ENCODE measurements around the gene BTBD18. TPM values are rescaled to one million over a fixed set of nuclear protein-coding genes. Genes with fewer than 3 reads are reported as not detected.
A peak's percentile ranks its signal among the peaks of the same experiment; 100 is the strongest.

Gene BTBD18
- total RNA-seq, 2 experiments from 2014 or later = not detected

GRCh38 chr11:57771365-57771764 is 19.7 kb upstream of the BTBD18 start:
- H3K4me3 Mint-ChIP-seq = no peak overlapping the region
- peaks cover 6% of the 10 kb centered on the region for H3K4me1 Mint-ChIP-seq
- DNase-seq = no peak
- ChIA-PET POLR2A (interaction anchor here (0.6 kb wide), 1 partner anchor 9 kb away, joined by 4 read pairs; no protein-coding TSS in a partner anchor), CTCF (interaction anchor here (0.6 kb wide), 1 partner anchor 175 kb away, joined by 4 read pairs; no protein-coding TSS in a partner anchor)
- H3K9me3 Mint-ChIP-seq = no peaks in the 10 kb centered on the region
- H3K36me3 Mint-ChIP-seq (ENCODE audit: low read depth) = no peaks in the 10 kb centered on the region
- no peaks in the 10 kb centered on the region for H3K27me3 Mint-ChIP-seq
- H3K27ac Mint-ChIP-seq = no peak overlapping the region

- Mint-ChIP-seq H3K27ac (no peak overlapping the region), H3K4me1 (peaks cover 5% of the 10 kb centered on the region), H3K4me3 (no peak overlapping the region), H3K27me3 (no peaks in the 10 kb centered on the region), H3K9me3 (no peaks in the 10 kb centered on the region), H3K36me3 (ENCODE audit: low read depth) (no peaks in the 10 kb centered on the region)
- POLR2A ChIA-PET = no interaction called here
- CTCF ChIA-PET = no interaction called here
- DNase-seq = no peak
These were observed 19.2 kb upstream of the BTBD18 start for GRCh38 chr11:57770793-57771192.

- H3K9me3 Mint-ChIP-seq = no peaks in the 10 kb centered on the region
These were observed 13.4 kb upstream of the BTBD18 start for GRCh38 chr11:57764972-57765371.

GRCh38 chr11:57764566-57764965 is 12.9 kb upstream of the BTBD18 start:
- Mint-ChIP-seq H3K9me3 (no peaks in the 10 kb centered on the region), H3K27me3 (peaks cover 8% of the 10 kb centered on the region), H3K4me1 (peaks cover 22% of the 10 kb centered on the region), H3K36me3 (ENCODE audit: low read depth) (peaks cover 2% of the 10 kb centered on the region), H3K4me3 (no peak overlapping the region), H3K27ac (no peak overlapping the region)
- ChIA-PET CTCF (interaction anchor here (0.8 to 2.1 kb wide), 3 partner anchors 9 to 36 kb away, joined by 3 to 9 read pairs (median 4); no protein-coding TSS in a partner anchor), POLR2A (no interaction called here)
- no peak for DNase-seq

More at GRCh38 chr11:57764972-57765371, 13.4 kb upstream of the BTBD18 start:
- no peak overlapping the region for H3K4me3 Mint-ChIP-seq
- peaks cover 8% of the 10 kb centered on the region for H3K27me3 Mint-ChIP-seq
- ChIA-PET CTCF (interaction anchor here (1.3 to 2.1 kb wide), 2 partner anchors 17 to 36 kb away, joined by 3 to 9 read pairs; no protein-coding TSS in a partner anchor), POLR2A (no interaction called here)
- H3K4me1 Mint-ChIP-seq = peaks cover 22% of the 10 kb centered on the region
- no peak overlapping the region for H3K27ac Mint-ChIP-seq
- peaks cover 2% of the 10 kb centered on the region for H3K36me3 Mint-ChIP-seq (ENCODE audit: low read depth)
- no peak for DNase-seq

GRCh38 chr11:57764021-57764420 is 12.4 kb upstream of the BTBD18 start:
- ChIA-PET POLR2A (no interaction called here), CTCF (interaction anchor here (0.8 to 2.1 kb wide), 3 partner anchors 9 to 37 kb away, joined by 3 to 9 read pairs (median 4); no protein-coding TSS in a partner anchor)
- Mint-ChIP-seq H3K36me3 (ENCODE audit: low read depth) (peaks cover 2% of the 10 kb centered on the region), H3K27me3 (peaks cover 8% of the 10 kb centered on the region), H3K27ac (no peak overlapping the region), H3K4me1 (peaks cover 22% of the 10 kb centered on the region), H3K4me3 (no peak overlapping the region), H3K9me3 (no peaks in the 10 kb centered on the region)
- DNase-seq = no peak

GRCh38 chr11:57763568-57763967 is 11.9 kb upstream of the BTBD18 start:
- Mint-ChIP-seq H3K4me3 (no peak overlapping the region), H3K27ac (no peak overlapping the region), H3K27me3 (peaks cover 8% of the 10 kb centered on the region), H3K36me3 (ENCODE audit: low read depth) (peaks cover 2% of the 10 kb centered on the region), H3K4me1 (peaks cover 22% of the 10 kb centered on the region), H3K9me3 (no peaks in the 10 kb centered on the region)
- ChIA-PET CTCF (interaction anchor here (1.2 to 2.1 kb wide), 2 partner anchors 11 to 37 kb away, joined by 3 to 9 read pairs; no protein-coding TSS in a partner anchor), POLR2A (no interaction called here)
- DNase-seq = no peak

- Mint-ChIP-seq H3K4me3 (peak overlapping the region; percentile 11), H3K27me3 (peaks cover 8% of the 10 kb centered on the region), H3K27ac (no peak overlapping the region), H3K9me3 (no peaks in the 10 kb centered on the region), H3K4me1 (peaks cover 23% of the 10 kb centered on the region), H3K36me3 (ENCODE audit: low read depth) (peaks cover 2% of the 10 kb centered on the region)
- no peak for DNase-seq
- ChIA-PET CTCF (no interaction called here), POLR2A (interaction anchor here (0.6 kb wide), 1 partner anchor 9 kb away, joined by 4 read pairs; no protein-coding TSS in a partner anchor)
These were observed 10.7 kb upstream of the BTBD18 start for GRCh38 chr11:57762235-57762861.

- peaks cover 8% of the 10 kb centered on the region for H3K27me3 Mint-ChIP-seq
- no peaks in the 10 kb centered on the region for H3K9me3 Mint-ChIP-seq
- peaks cover 2% of the 10 kb centered on the region for H3K36me3 Mint-ChIP-seq (ENCODE audit: low read depth)
- H3K4me3 Mint-ChIP-seq = peak within 1 kb of the TSS; percentile 50
- POLR2A ChIA-PET = interaction anchor here (0.6 kb wide), 1 partner anchor 10 kb away, joined by 4 read pairs; no protein-coding TSS in a partner anchor
- peaks cover 23% of the 10 kb centered on the region for H3K4me1 Mint-ChIP-seq
- DNase-seq = no peak
- CTCF ChIA-PET = interaction anchor here (0.6 to 1.2 kb wide), 3 partner anchors 15 to 76 kb away, joined by 3 to 6 read pairs (median 3); no protein-coding TSS in a partner anchor
- H3K27ac Mint-ChIP-seq = no peak within 1 kb of the TSS
These were observed 9.9 kb upstream of the BTBD18 start, which contains the start of gene CTNND1 for GRCh38 chr11:57761301-57762234. Gene CTNND1, plus strand, starts transcription at chr11:57761802. Its CDS starts 29,677 bp downstream, at chr11:57791479.

- Mint-ChIP-seq H3K4me3 (no peak overlapping the region), H3K27me3 (peaks cover 5% of the 10 kb centered on the region), H3K9me3 (no peaks in the 10 kb centered on the region), H3K4me1 (peaks cover 15% of the 10 kb centered on the region), H3K36me3 (ENCODE audit: low read depth) (peaks cover 2% of the 10 kb centered on the region), H3K27ac (no peak overlapping the region)
- no peak for DNase-seq
- POLR2A ChIA-PET = no interaction called here
- CTCF ChIA-PET = no interaction called here
These were observed 6.6 kb upstream of the BTBD18 start for GRCh38 chr11:57758174-57758573.

GRCh38 chr11:57752954-57753353 is 1.3 kb upstream of the BTBD18 start:
- no peak for DNase-seq
- Mint-ChIP-seq H3K27ac (no peak overlapping the region), H3K36me3 (ENCODE audit: low read depth) (peaks cover 2% of the 10 kb centered on the region), H3K9me3 (no peaks in the 10 kb centered on the region), H3K4me3 (no peak overlapping the region), H3K27me3 (no peaks in the 10 kb centered on the region), H3K4me1 (peaks cover 9% of the 10 kb centered on the region)
- ChIA-PET CTCF (interaction anchor here (1.8 kb wide), 1 partner anchor 9 kb away, joined by 8 read pairs; no protein-coding TSS in a partner anchor), POLR2A (interaction anchor here (1.4 kb wide), 1 partner anchor 16 kb away, joined by 3 read pairs; no protein-coding TSS in a partner anchor)

GRCh38 chr11:57751176-57751575 is 443 bp downstream of the BTBD18 start:
- POLR2A ChIA-PET = no interaction called here
- no peaks in the 10 kb centered on the region for H3K9me3 Mint-ChIP-seq

GRCh38 chr11:57746920-57747319 is 4.7 kb downstream of the BTBD18 start:
- ChIA-PET CTCF (interaction anchor here (0.6 to 1.2 kb wide), 3 partner anchors 14 to 409 kb away, joined by 3 to 4 read pairs (median 3); partner anchors contain the start of genes CTNND1 and P2RX3), POLR2A (no interaction called here)
- H3K27me3 Mint-ChIP-seq = no peaks in the 10 kb centered on the region
- peaks cover 32% of the 10 kb centered on the region for H3K4me1 Mint-ChIP-seq
- peak overlapping the region; percentile 17 for H3K27ac Mint-ChIP-seq
- H3K36me3 Mint-ChIP-seq (ENCODE audit: low read depth) = peaks cover 35% of the 10 kb centered on the region
- DNase-seq = no peak
- H3K9me3 Mint-ChIP-seq = no peaks in the 10 kb centered on the region
- H3K4me3 Mint-ChIP-seq = no peak overlapping the region

More at GRCh38 chr11:57751176-57751575, 443 bp downstream of the BTBD18 start:
- no peak for DNase-seq
- H3K4me3 Mint-ChIP-seq = no peak overlapping the region
- H3K36me3 Mint-ChIP-seq (ENCODE audit: low read depth) = peaks cover 5% of the 10 kb centered on the region
- H3K27me3 Mint-ChIP-seq = no peaks in the 10 kb centered on the region
- H3K4me1 Mint-ChIP-seq = peaks cover 12% of the 10 kb centered on the region
- CTCF ChIA-PET = interaction anchor here (1.2 to 1.8 kb wide), 4 partner anchors 8 to 80 kb away, joined by 3 to 8 read pairs (median 5); no protein-coding TSS in a partner anchor
- H3K27ac Mint-ChIP-seq = no peak overlapping the region
